Measurements from ENCODE around the gene ME3.

ME3 gene

GRCh38 chr11:86608251-86608799 is 64.1 kb downstream of the ME3 start:
- TF ChIP-seq CTCF (IDR thresholded peaks at IDR 0.05; ENCODE audit: insufficient read depth, low read depth, low read length, missing control alignments): peak; percentile 89
- H3K4me3 ChIP-seq (ENCODE audit: low read depth, low read length): no peak overlapping the region
- DNase-seq (ENCODE audit: low read depth): peak; percentile 63

- TF ChIP-seq CTCF (IDR thresholded peaks at IDR 0.05; ENCODE audit: insufficient read depth, low read depth, low read length, missing control alignments): no peak
- DNase-seq (ENCODE audit: low read depth): no peak
- H3K4me3 ChIP-seq (ENCODE audit: low read depth, low read length): no peak overlapping the region
Measured at GRCh38 chr11:86606836-86607481, 65.5 kb downstream of the ME3 start.

- TF ChIP-seq CTCF (IDR thresholded peaks at IDR 0.05; ENCODE audit: insufficient read depth, low read depth, low read length, missing control alignments): no peak
- no peak for DNase-seq (ENCODE audit: low read depth)
- no peak overlapping the region for H3K4me3 ChIP-seq (ENCODE audit: low read depth, low read length)
Measured at GRCh38 chr11:86606270-86606835, 66.1 kb downstream of the ME3 start.

GRCh38 chr11:86596861-86597586 is 75.4 kb downstream of the ME3 start:
- no peak for DNase-seq (ENCODE audit: low read depth)
- no peak for TF ChIP-seq CTCF (IDR thresholded peaks at IDR 0.05; ENCODE audit: insufficient read depth, low read depth, low read length, missing control alignments)

GRCh38 chr11:86595955-86596354 is 76.5 kb downstream of the ME3 start:
- DNase-seq (ENCODE audit: low read depth): no peak
- H3K4me3 ChIP-seq (ENCODE audit: low read depth, low read length): no peak overlapping the region
- no peak for TF ChIP-seq CTCF (IDR thresholded peaks at IDR 0.05; ENCODE audit: insufficient read depth, low read depth, low read length, missing control alignments)

More at GRCh38 chr11:86596861-86597586, 75.4 kb downstream of the ME3 start:
- H3K4me3 ChIP-seq (ENCODE audit: low read depth, low read length): no peak overlapping the region

- no peak overlapping the region for H3K4me3 ChIP-seq (ENCODE audit: low read depth, low read length)
- no peak for DNase-seq (ENCODE audit: low read depth)
- TF ChIP-seq CTCF (IDR thresholded peaks at IDR 0.05; ENCODE audit: insufficient read depth, low read depth, low read length, missing control alignments): no peak
Measured at GRCh38 chr11:86595451-86595850, 77.0 kb downstream of the ME3 start.

Measured in GM12865 (cell line).